Breast epithelium (tissue), 4 donors: ENCODE results near the gene F2RL3. TPM values are rescaled to one million over a fixed set of nuclear protein-coding genes. Genes with fewer than 3 reads are reported as not detected.

Experiments used
- DNase-seq, 2 donors: peaks; one replicate each; pipeline ENCODE4 v3.0.0-alpha.2; 2019; ENCODE audit warnings: low spot score in 2 of 2
- H3K27ac ChIP-seq, 2 donors: fragments of 200-600 bp; sonication (generic) in 1 of 2; one replicate each; pipeline ENCODE4 v1.5.1; 2016 to 2019; ENCODE audit warnings: mild to moderate bottlenecking in 1 of 2
- H3K27me3 ChIP-seq, 2 donors: fragments of 200-600 bp; sonication (generic) in 1 of 2; one replicate each; pipeline versions ENCODE4 v1.5.1 to v1.6.0; 2017 to 2019; ENCODE audit warnings: control low read depth in 1 of 2, mild to moderate bottlenecking in 1 of 2
- H3K36me3 ChIP-seq: fragments of 200-600 bp; one replicate; pipeline ENCODE4 v1.5.1; 2019
- H3K4me1 ChIP-seq, 2 donors: fragments of 200-600 bp; sonication (generic); one replicate each; pipeline ENCODE4 v1.5.1; 2016 to 2019; ENCODE audit warnings: control low read depth in 1 of 2
- H3K4me3 ChIP-seq, 3 donors: fragments of 200-600 bp; sonication (generic); 1 replicate in 2 of 3; 2 replicates in 1 of 3; pipeline ENCODE4 v1.5.1; 2016 to 2019; ENCODE audit warnings: mild to moderate bottlenecking in 3 of 3, moderate library complexity in 2 of 3
- H3K9me3 ChIP-seq, 2 donors: fragments of 200-600 bp; sonication (generic) in 1 of 2; one replicate each; pipeline ENCODE4 v1.5.1; 2016 to 2019; ENCODE audit warnings: control low read depth in 1 of 2
- POLR2A ChIP-seq: fragments of 450-650 bp; IDR thresholded peaks from one replicate; pipeline ENCODE4 v1.6.1; 2016; ENCODE audit warnings: antibody characterized with exemption, mild to moderate bottlenecking, moderate library complexity
- POLR2AphosphoS5 ChIP-seq, 3 donors: sonication (generic); formaldehyde crosslinking; IDR thresholded peaks; one replicate each; pipeline ENCODE4 v1.6.1; 2017; ENCODE audit warnings: antibody characterized with exemption in 3 of 3
- intact Hi-C: fragments of 100-400 bp; cut with DNase I; formaldehyde crosslinking; loops from one replicate; pipeline ENCODE4 v1.15.1; 2023; ENCODE audit warnings: low total_unique reads
- total RNA-seq, 3 donors: library from RNA; depleted of rRNA; stranded (reverse); fragments of >200 nt; gene quantifications; one replicate each; pipeline ENCODE4 v1.1.0, GENCODE V29; 2016
- TF ChIP-seq, protein P1 (sequence below), 3 donors: fragments of 450-650 bp; IDR thresholded peaks; one replicate each; pipeline ENCODE4 v1.5.1; 2016 to 2017; ENCODE audit warnings: antibody characterized with exemption in 3 of 3, mild to moderate bottlenecking in 3 of 3, moderate library complexity in 3 of 3

The F2RL3 gene
- total RNA-seq, 3 donors from 2014 or later: 0.32 to 27.5 (median 4.2) TPM

GRCh38 chr19:16850133-16850532 is 38.7 kb upstream of the F2RL3 start:
- intact Hi-C loops: loop anchor here (5.0 kb wide), 1 partner anchor 343 kb away; no protein-coding TSS in a partner anchor
- H3K4me1 ChIP-seq: no peaks in the 10 kb centered on the region
- H3K27ac ChIP-seq: no peak overlapping the region
- H3K9me3 ChIP-seq: no peaks in the 10 kb centered on the region
- no peaks in the 10 kb centered on the region for H3K27me3 ChIP-seq
- peaks cover 27% of the 10 kb centered on the region for H3K36me3 ChIP-seq
- H3K4me3 ChIP-seq: no peak overlapping the region
- DNase-seq: no peak
- no peak for TF ChIP-seq POLR2A
- TF ChIP-seq, protein P1, sequence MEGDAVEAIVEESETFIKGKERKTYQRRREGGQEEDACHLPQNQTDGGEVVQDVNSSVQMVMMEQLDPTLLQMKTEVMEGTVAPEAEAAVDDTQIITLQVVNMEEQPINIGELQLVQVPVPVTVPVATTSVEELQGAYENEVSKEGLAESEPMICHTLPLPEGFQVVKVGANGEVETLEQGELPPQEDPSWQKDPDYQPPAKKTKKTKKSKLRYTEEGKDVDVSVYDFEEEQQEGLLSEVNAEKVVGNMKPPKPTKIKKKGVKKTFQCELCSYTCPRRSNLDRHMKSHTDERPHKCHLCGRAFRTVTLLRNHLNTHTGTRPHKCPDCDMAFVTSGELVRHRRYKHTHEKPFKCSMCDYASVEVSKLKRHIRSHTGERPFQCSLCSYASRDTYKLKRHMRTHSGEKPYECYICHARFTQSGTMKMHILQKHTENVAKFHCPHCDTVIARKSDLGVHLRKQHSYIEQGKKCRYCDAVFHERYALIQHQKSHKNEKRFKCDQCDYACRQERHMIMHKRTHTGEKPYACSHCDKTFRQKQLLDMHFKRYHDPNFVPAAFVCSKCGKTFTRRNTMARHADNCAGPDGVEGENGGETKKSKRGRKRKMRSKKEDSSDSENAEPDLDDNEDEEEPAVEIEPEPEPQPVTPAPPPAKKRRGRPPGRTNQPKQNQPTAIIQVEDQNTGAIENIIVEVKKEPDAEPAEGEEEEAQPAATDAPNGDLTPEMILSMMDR (IDR thresholded peaks at IDR 0.05): no peak
- TF ChIP-seq POLR2AphosphoS5 (IDR thresholded peaks at IDR 0.05): no peak

GRCh38 chr19:16851031-16851712 is 37.6 kb upstream of the F2RL3 start:
- H3K27ac ChIP-seq: no peak overlapping the region
- no peaks in the 10 kb centered on the region for H3K9me3 ChIP-seq
- peaks cover 27% of the 10 kb centered on the region for H3K36me3 ChIP-seq
- intact Hi-C loops: loop anchor here (5.0 kb wide), 1 partner anchor 344 kb away; no protein-coding TSS in a partner anchor
- no peaks in the 10 kb centered on the region for H3K27me3 ChIP-seq
- no peaks in the 10 kb centered on the region for H3K4me1 ChIP-seq
- no peak for DNase-seq
- no peak overlapping the region for H3K4me3 ChIP-seq
- TF ChIP-seq POLR2AphosphoS5 (IDR thresholded peaks at IDR 0.05) (no peak), POLR2A (no peak)
- TF ChIP-seq, protein P1 (IDR thresholded peaks at IDR 0.05): no peak

- H3K9me3 ChIP-seq: no peaks in the 10 kb centered on the region
- no peak overlapping the region for H3K27ac ChIP-seq
- DNase-seq: no peak
- intact Hi-C loops: loop anchor here (5.0 kb wide), 1 partner anchor 346 kb away; no protein-coding TSS in a partner anchor
- no peaks in the 10 kb centered on the region for H3K27me3 ChIP-seq
- TF ChIP-seq POLR2A (no peak), POLR2AphosphoS5 (IDR thresholded peaks at IDR 0.05) (no peak)
- TF ChIP-seq, protein P1 (IDR thresholded peaks at IDR 0.05): no peak
- peaks cover 24% of the 10 kb centered on the region for H3K36me3 ChIP-seq
- no peaks in the 10 kb centered on the region for H3K4me1 ChIP-seq
- no peak overlapping the region for H3K4me3 ChIP-seq
These were observed 35.7 kb upstream of the F2RL3 start for GRCh38 chr19:16853066-16853465.

- H3K27me3 ChIP-seq: no peaks in the 10 kb centered on the region
- DNase-seq: no peak
- intact Hi-C loops: loop anchor here (1.0 kb wide), 1 partner anchor 40 kb away; no protein-coding TSS in a partner anchor
- H3K4me3 ChIP-seq: no peak overlapping the region
- TF ChIP-seq POLR2A: no peak
- TF ChIP-seq, protein P1 (IDR thresholded peaks at IDR 0.05): no peak
- TF ChIP-seq POLR2AphosphoS5 (IDR thresholded peaks at IDR 0.05): no peak
- no peak overlapping the region for H3K27ac ChIP-seq
- no peaks in the 10 kb centered on the region for H3K9me3 ChIP-seq
- no peaks in the 10 kb centered on the region for H3K4me1 ChIP-seq
- H3K36me3 ChIP-seq: peaks cover 16% of the 10 kb centered on the region
These were observed 32.7 kb upstream of the F2RL3 start for GRCh38 chr19:16856091-16856490.

- H3K27ac ChIP-seq: no peak overlapping the region
- TF ChIP-seq, protein P1 (IDR thresholded peaks at IDR 0.05): no peak
- TF ChIP-seq POLR2A: no peak
- TF ChIP-seq POLR2AphosphoS5 (IDR thresholded peaks at IDR 0.05): no peak
- H3K4me1 ChIP-seq: no peaks in the 10 kb centered on the region
- peaks cover 13% of the 10 kb centered on the region for H3K36me3 ChIP-seq
- no peaks in the 10 kb centered on the region for H3K9me3 ChIP-seq
- H3K4me3 ChIP-seq: no peak overlapping the region
- intact Hi-C loops: no loop called here
- no peaks in the 10 kb centered on the region for H3K27me3 ChIP-seq
- no peak for DNase-seq
These were observed 29.2 kb upstream of the F2RL3 start for GRCh38 chr19:16859626-16860025.
